Adipocyte (in vitro differentiated cells): ENCODE results near the gene CENPT.

Source experiments
- DNase-seq: peaks from one replicate; pipeline ENCODE4 v3.0.0-alpha.2; 2015; ENCODE audit warnings: low read depth
- H3K27me3 ChIP-seq: replicated peaks from 2 replicates; pipeline ENCODE4 v1.7.0; 2013; ENCODE audit warnings: mild to moderate bottlenecking, low read length, moderate library complexity; ENCODE audit not compliant: control insufficient read depth, insufficient read depth
- H3K36me3 ChIP-seq: 2 replicates; pipeline ENCODE4 v1.7.0; 2013; ENCODE audit warnings: low read length, mild to moderate bottlenecking, moderate library complexity; ENCODE audit not compliant: control insufficient read depth, insufficient read depth, severe bottlenecking
- H3K4me1 ChIP-seq: 2 replicates; pipeline ENCODE4 v1.7.0; 2013; ENCODE audit warnings: mild to moderate bottlenecking, low read length, moderate library complexity; ENCODE audit not compliant: control insufficient read depth, insufficient read depth
- H3K4me3 ChIP-seq: 2 replicates; pipeline ENCODE4 v1.7.0; 2013; ENCODE audit warnings: mild to moderate bottlenecking, low read length, moderate library complexity
- H3K9ac ChIP-seq: 2 replicates; pipeline ENCODE4 v1.7.0; 2013; ENCODE audit warnings: mild to moderate bottlenecking, low read length, moderate library complexity
- H3K9me3 ChIP-seq: 2 replicates; pipeline ENCODE4 v1.7.0; 2013; ENCODE audit warnings: mild to moderate bottlenecking, low read length, moderate library complexity; ENCODE audit not compliant: control insufficient read depth

Gene CENPT

DNA sequence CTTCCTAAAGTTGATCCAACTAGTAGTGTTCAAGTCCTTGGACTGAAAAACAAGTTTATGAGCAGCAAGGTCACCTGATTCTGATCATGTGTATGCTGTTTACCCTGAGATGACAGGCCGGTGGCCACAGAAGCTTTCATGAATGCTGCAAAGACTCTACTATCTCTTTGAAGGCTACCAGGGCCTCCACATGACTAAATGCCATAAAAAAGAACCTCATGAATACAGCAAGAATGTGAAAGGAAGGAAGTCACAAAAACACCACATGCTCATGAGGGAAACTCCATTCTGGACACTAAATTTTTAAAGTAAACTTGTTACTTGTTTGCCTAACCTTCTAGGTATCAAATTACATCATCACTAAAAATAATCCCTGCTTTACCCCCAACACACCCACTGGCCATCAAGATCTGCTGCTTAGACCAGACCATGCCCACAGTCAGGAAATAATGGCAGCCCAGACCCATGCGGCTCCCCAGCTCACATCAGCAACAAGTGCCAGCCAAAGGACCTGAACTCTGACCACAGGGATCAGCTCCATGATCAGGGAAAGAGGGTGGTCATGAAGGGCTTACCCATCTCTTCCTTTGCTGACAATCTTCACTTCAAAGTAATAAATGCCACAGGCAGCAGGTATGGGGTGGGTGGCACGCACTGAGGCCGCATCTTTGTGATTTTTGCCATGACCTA is 42.5 kb downstream of the CENPT start:
- peak overlapping the region; percentile 97 for H3K4me3 ChIP-seq
- DNase-seq, result peak; percentile 5
- peaks cover 22% of the 10 kb centered on the region for H3K4me1 ChIP-seq
- no peaks in the 10 kb centered on the region for H3K27me3 ChIP-seq
- H3K36me3 ChIP-seq, result peaks cover 4% of the 10 kb centered on the region
- H3K9me3 ChIP-seq, result no peaks in the 10 kb centered on the region
- peak overlapping the region; percentile 92 for H3K9ac ChIP-seq

DNA sequence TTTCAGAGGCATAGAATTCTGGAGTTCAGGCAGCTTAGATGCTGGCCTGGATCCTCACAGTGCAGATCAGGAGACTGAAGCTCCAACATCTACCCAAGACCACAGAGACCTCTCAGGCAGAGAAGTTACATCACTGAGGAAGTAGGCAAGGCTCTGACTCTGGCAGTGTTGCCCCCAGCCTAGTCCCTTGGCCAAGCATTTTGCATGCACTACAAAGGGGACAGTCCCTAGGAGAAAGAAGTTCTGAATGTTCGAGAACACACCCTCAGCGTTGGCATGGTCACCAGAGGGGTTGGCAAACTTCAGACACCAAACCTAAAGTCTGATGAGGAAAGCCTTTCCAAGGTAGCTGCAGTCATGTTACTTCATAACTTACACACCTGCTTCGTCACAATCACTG is 43.6 kb downstream of the CENPT start:
- Histone ChIP-seq H3K4me3 (no peak overlapping the region), H3K9me3 (no peaks in the 10 kb centered on the region), H3K4me1 (peaks cover 22% of the 10 kb centered on the region), H3K27me3 (no peaks in the 10 kb centered on the region), H3K36me3 (peaks cover 4% of the 10 kb centered on the region), H3K9ac (no peak overlapping the region)
- DNase-seq, result no peak

DNA sequence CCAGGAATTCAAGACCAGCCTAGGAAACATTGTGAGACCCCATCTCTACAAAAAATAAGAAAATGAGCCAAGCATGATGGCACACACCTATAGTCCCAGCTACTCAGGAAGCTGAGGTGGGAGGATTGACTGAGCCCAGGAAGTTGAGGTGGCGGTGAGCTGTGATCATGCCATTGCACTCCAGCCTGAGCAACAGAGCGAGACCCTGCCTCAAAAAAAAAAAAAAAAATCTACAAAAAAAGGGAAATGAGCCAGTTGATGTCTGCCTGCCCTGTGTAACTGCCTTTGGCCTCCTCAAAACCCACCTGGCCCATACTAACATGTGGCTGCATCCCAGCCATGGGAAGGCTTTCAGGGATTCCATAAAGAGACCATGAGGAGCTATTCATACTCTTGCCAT is 45.6 kb downstream of the CENPT start:
- Histone ChIP-seq H3K9ac (no peak overlapping the region), H3K9me3 (no peaks in the 10 kb centered on the region), H3K27me3 (no peaks in the 10 kb centered on the region), H3K36me3 (peaks cover 10% of the 10 kb centered on the region), H3K4me1 (peaks cover 17% of the 10 kb centered on the region), H3K4me3 (no peak overlapping the region)
- no peak for DNase-seq

DNA sequence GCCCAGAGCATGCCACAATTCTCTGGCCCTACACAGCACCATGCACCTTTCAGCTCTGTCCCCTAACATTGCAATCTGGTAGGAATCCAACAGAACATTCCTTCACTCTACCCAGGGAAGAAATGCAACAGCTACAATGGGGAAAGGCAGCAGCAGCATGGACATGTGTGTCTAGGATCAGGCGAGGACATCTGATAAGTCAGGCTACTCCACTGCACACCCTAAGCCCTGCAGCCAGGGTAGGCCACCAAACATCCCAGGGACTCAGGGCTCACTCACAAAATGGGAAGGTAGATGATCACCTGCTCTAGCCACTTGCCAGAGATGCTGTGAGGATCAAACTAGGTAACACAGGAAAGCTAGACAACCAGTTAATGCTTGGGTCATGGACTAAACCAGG is 46.3 kb downstream of the CENPT start:
- H3K9me3 ChIP-seq, result no peaks in the 10 kb centered on the region

DNA sequence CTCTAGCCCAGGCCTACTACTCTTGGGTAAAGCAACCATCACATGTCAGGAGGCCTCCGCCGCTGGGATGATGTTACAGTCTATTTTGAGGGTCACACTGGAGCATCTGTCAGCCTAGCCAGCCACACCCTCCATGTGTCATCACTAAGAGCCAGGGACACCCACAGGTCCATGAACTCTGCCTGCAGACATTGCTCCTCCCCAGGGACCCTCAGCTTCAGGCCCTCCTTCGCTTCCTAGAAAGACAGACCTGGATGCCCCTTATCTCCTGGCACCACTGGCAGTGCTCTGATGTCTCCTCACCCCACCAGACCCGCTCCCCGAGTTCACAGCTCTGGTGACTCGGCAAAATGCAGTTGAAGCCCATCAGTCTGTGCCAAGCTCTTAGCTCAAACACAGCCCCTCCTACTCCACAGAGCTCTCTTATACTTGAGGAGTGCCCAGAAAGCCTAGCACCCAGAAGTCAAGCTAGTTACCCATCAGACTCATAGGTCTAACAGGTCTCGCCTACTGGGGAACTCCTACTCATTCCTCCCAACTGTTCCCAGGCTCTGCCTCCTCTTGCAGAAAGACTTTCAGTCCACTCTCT is 47.1 kb downstream of the CENPT start:
- peaks cover 10% of the 10 kb centered on the region for H3K36me3 ChIP-seq
- H3K4me3 ChIP-seq, result no peak overlapping the region
- no peaks in the 10 kb centered on the region for H3K9me3 ChIP-seq
- peaks cover 13% of the 10 kb centered on the region for H3K4me1 ChIP-seq
- peak overlapping the region; percentile 2 for H3K9ac ChIP-seq
- no peaks in the 10 kb centered on the region for H3K27me3 ChIP-seq
- DNase-seq, result no peak

More for the DNA sequence above, 46.3 kb downstream of the CENPT start:
- H3K27me3 ChIP-seq, result no peaks in the 10 kb centered on the region
- no peak overlapping the region for H3K4me3 ChIP-seq
- peaks cover 10% of the 10 kb centered on the region for H3K36me3 ChIP-seq
- H3K4me1 ChIP-seq, result peaks cover 17% of the 10 kb centered on the region
- no peak for DNase-seq
- no peak overlapping the region for H3K9ac ChIP-seq

DNA sequence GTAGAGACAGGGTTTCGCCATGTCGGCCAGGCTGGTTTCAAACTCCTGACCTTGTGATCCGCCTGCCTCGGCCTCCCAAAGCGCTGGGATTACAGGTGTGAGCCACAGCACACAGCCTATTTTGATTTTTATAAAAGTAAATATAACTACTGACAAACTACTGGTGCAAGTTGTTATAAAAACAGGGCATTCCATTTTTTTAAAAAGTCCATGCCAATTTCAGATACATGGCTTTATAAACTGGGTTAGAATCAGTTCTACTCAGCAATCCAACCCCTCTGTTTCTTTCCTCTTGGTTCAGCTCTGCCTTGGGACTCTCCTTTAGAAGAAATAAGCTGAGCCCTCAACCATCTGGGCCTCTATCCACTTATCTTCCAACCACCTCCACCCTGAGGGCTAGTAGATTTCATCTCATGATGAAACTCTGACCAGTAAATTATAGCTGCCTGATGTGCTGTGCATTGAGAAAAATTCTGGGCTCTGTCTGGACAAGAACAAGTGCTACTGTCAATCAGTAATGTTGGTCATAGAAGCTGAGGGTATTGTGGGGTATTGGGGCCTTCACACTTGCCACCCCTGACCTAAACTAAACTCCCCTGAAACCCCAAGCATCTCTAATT is 51.3 kb downstream of the CENPT start:
- Histone ChIP-seq H3K27me3 (no peaks in the 10 kb centered on the region), H3K9ac (no peak overlapping the region), H3K4me1 (peaks cover 6% of the 10 kb centered on the region), H3K4me3 (no peak overlapping the region), H3K36me3 (peaks cover 6% of the 10 kb centered on the region), H3K9me3 (no peaks in the 10 kb centered on the region)
- peak; percentile 16 for DNase-seq

DNA sequence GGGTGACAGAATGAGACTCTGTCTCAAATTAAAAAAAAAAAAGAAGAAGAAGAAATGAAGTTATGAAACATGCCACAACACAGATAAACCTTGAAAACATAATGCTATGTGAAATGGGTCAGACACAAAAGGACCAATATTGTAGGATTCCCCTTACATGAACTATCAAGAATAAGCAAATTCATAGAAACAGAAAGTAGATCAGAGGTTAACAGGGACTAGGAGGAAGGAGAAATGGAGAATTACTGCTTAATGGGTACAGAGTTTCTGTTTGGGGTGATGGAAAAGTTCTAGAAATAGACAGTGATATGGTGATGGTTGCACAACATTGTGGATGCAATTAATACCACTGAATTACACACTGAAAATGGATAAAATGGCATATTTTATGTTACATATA is 57.4 kb downstream of the CENPT start:
- Histone ChIP-seq H3K9me3 (no peaks in the 10 kb centered on the region), H3K36me3 (no peaks in the 10 kb centered on the region), H3K27me3 (no peaks in the 10 kb centered on the region), H3K4me3 (no peak overlapping the region), H3K4me1 (peaks cover 5% of the 10 kb centered on the region), H3K9ac (no peak overlapping the region)
- DNase-seq, result no peak

DNA sequence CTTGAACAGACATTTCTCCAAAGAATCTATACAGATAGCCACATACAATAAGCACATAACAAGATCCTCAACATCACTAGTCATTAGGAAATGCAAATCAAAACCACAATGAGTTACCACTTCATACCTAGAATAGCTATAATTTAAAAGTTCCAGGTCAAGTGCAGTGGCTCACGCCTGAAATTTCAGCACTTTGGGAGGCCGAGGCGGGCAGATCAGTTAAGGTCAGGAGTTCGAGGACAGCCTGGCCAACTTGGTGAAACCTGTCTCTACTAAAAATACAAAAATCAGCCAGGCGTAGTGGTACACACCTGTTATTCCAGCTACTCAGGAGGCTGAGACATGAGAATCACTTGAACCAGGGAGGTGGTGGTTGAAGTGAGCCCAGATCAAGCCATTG is 61.0 kb downstream of the CENPT start:
- Histone ChIP-seq H3K4me3 (no peak overlapping the region), H3K4me1 (peaks cover 5% of the 10 kb centered on the region), H3K36me3 (no peaks in the 10 kb centered on the region), H3K9ac (no peak overlapping the region), H3K27me3 (no peaks in the 10 kb centered on the region), H3K9me3 (no peaks in the 10 kb centered on the region)
- no peak for DNase-seq

DNA sequence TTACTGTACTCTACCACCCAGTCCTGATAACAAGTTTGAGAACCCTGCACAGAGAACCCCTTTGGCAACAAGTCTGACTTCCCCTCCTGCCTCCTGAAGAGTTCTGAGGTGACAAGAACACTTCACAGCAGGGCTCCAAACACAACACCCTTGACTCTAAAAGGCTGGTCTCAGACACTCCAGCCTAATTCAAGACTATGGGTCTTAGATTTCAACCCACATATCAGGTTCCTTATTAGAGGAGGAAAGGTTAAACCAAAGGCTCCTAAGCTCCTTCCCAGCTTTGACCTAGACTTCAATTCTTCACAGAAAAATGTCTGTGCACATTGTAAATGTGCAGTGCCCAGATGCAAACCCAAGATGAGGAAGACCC is 64.2 kb downstream of the CENPT start:
- Histone ChIP-seq H3K9ac (no peak overlapping the region), H3K4me1 (no peaks in the 10 kb centered on the region), H3K36me3 (no peaks in the 10 kb centered on the region), H3K9me3 (no peaks in the 10 kb centered on the region), H3K4me3 (no peak overlapping the region), H3K27me3 (no peaks in the 10 kb centered on the region)
- DNase-seq, result no peak

DNA sequence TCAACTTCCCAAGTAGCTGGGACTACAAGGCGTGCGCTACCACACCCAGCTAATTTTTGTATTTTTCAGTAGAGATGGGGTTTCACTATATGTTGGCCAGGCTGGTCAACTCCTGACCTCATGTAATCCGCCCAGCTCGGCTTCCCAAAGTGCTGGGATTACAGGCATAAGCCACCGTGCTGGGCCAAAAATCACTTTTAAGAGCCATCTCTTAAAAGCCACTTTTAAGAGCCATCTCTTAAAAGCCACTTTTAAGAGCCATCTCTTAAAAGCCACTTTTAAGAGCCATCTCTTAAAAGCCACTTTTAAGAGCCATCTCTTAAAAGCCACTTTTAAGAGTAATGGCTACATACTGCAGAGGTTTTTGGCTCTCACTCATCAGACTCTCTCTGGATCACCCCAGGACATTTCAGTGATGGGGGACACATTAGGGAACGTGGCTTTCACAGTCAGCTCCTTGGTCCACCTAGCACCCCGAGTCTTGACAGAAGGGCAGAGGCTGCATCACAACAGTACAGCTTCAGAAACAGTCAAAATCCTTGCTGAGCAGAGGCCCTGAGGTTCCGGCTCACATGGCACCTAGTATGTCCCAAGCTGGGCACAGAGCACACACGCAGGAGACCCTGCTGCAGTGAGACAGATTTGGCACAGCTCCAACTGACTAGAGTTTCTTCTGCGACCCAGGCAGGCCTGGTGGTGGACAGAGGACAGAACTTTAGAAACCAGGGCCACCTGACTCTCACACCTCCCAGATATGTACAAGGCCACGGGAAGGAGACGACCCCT is 64.7 kb downstream of the CENPT start:
- H3K27me3 ChIP-seq, result no peaks in the 10 kb centered on the region
- no peak overlapping the region for H3K4me3 ChIP-seq
- no peaks in the 10 kb centered on the region for H3K9me3 ChIP-seq
- no peak overlapping the region for H3K9ac ChIP-seq
- no peaks in the 10 kb centered on the region for H3K4me1 ChIP-seq
- no peaks in the 10 kb centered on the region for H3K36me3 ChIP-seq
- no peak for DNase-seq

DNA sequence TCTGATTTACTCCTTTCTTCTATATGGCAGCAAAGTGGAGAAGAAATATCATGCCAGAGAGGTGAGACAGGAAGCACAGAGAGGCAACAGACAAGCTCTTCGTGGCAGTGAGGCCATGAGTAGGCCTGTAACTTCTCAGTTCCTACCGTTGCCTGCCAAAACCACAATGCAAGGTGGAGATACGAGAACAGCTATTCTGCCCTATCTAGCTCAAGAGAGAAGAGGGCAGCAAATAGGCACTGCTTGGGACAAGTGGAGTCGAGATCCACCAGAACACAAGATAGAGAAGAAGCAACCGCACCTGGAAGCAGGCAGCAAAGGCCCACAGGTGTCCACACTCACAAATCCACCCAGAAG is 66.0 kb downstream of the CENPT start:
- DNase-seq, result no peak
- H3K27me3 ChIP-seq, result no peaks in the 10 kb centered on the region
- no peak overlapping the region for H3K4me3 ChIP-seq

More for the DNA sequence above, 66.0 kb downstream of the CENPT start:
- Histone ChIP-seq H3K36me3 (no peaks in the 10 kb centered on the region), H3K9me3 (no peaks in the 10 kb centered on the region), H3K9ac (no peak overlapping the region), H3K4me1 (no peaks in the 10 kb centered on the region)
